Endometrial microvascular endothelial cells (primary cell): ENCODE measurements around the gene ZNF138. TPM values are rescaled to one million over a fixed set of nuclear protein-coding genes. Genes with fewer than 3 reads are reported as not detected.
"Not testable (repeated sequence)": the region's sequence is repeated elsewhere in the genome, so short reads cannot be mapped to it uniquely, and the experiment has no call there.

Experiments used
- in situ Hi-C: cut with HindIII; loops from 2 replicates; pipeline ENCODE4 v1.10.0; 2017; ENCODE audit warnings: low sequenced_read_pairs, low pct_unique_long_range_greater_than_20kb; ENCODE audit errors: inconsistent ontology term
- total RNA-seq: library from RNA; depleted of rRNA; stranded (reverse); fragments of >200 nt; gene quantifications from one replicate; pipeline ENCODE4 v1.2.3, GENCODE V29; 2015; ENCODE audit errors: inconsistent ontology term

Gene ZNF138
- total RNA-seq, 1 donor from 2014 or later: 4.9 TPM

DNA sequence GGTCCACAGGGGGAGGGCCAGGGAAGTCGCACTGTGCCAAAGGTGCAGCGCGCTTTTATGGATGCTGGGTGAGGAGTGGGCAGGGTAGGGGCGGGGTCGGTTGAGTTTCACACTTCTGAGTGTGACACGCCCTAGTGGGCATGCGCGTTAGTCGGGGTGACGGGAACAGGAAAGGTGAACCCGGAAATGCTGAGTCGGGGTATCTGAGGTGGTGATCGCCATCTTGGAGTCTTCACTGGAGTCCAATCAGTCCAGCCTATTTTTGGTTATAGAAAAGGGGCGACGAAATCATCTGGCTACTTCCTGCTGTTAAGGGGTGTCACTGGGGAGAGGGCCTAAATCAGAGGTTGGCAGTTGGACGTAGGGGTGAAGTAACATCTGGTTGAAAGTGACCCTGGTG, 40.8 kb downstream of the ZNF138 start:
- in situ Hi-C loops: no loop called here

DNA sequence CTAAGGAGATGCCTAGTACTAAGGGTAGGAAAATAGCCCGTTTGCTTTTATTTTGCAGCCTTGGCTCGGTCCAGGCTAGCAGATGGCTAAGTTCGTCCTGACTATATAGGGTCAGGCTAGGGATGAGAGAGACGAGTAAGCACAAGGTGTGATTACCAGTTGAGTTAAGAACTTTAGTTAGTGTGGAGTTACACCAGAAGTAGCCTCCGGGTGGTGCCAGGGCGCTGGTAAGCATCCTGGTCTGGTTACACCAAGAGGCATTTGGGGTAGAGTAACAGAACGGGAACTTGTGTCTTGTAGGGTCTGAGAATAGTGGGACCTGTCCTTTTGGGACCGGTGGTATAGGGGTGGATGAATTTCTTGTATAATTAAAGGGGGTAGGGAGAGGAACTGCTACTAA, 41.6 kb downstream of the ZNF138 start:
- in situ Hi-C loops: not testable (repeated sequence)

DNA sequence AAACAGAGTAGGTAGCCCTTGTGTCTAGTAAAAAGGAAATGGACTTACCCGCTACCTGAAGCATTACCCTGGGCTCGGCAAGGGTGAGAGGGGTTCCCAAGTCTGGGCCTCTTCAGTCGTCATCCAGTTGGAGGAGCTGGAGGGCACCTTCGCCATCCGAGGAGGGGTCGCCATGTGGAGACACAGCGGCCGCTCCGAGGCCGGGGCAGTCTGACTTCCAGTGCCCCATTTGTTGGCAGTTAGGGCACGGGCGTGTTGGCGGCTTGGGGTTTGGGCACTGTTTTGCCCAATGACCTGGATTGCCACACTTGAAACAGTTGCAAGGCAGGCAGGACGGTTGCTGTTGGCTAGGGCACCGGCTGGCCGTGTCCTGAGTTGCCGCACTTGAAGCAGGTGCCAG, 43.8 kb downstream of the ZNF138 start:
- in situ Hi-C loops: not testable (repeated sequence)

DNA sequence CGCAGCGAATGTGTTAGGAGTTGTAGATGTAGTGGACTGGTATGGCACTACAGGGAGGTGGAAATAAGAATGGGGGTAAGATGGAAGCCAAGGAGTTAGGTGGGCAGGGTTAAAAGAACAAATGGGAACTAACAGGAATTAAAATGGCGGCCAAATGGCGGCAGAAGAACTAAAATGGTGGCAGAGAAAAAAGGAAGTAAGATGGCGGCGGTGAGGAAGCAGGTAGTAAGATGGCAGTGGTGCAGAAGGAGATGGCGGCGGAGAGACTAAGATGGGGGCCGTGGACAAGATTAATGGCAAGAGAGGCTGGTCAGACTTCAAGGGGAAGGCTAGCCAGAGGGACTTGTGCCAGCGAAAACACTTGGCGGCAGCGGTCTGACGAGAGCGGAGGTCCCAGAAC, 44.5 kb downstream of the ZNF138 start:
- in situ Hi-C loops: no loop called here

DNA sequence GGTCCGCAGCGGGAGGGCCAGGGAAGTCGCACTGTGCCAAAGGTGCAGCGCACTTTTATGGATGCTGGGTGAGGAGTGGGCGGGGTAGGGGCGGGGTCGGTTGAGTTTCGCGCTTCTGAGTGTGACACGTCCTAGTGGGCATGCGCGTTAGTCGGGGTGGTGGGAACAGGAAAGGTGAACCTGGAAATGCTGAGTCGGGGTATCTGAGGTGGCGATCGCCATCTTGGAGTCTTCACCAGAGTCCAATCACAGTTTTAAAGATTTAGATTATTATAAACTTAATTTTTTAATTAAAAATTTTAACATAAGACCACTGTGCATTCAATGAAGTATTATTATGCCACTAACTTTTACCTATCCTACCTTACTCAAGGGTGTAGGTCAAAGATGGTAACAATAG, 45.7 kb downstream of the ZNF138 start:
- in situ Hi-C loops: no loop called here

DNA sequence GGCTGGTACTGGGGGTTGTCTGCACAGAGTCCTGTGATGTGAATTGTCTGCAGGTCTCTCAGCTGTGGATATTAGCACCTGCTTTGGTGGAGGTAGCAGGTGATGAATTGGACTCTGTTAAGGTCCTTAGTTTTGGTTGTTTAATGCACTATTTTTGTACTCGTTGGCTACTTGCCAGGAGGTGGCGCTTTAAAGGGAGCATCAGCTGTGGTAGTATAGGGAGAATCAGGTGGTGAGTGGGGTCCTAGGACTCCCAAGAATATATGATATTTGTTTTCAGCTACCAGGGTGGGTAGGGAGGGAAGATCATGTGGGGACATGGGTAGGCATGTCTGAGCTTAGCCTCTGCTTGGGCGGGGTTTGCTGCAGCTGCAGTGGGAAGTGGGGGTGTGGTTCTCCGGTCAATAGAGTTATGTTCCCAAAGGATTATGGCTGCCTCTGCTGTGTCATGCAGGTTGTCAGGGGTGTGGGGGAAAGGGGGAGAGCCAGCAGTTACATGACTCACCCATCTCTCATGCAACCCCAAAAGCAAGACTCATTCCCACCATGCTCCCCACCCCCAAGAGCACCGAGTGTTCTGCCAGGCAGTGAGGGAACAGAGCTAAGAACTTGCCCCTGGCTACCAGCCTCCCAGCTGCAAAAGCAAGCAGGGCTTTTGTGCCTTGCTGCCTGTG, 55.2 kb downstream of the ZNF138 start:
- in situ Hi-C loops: no loop called here

DNA sequence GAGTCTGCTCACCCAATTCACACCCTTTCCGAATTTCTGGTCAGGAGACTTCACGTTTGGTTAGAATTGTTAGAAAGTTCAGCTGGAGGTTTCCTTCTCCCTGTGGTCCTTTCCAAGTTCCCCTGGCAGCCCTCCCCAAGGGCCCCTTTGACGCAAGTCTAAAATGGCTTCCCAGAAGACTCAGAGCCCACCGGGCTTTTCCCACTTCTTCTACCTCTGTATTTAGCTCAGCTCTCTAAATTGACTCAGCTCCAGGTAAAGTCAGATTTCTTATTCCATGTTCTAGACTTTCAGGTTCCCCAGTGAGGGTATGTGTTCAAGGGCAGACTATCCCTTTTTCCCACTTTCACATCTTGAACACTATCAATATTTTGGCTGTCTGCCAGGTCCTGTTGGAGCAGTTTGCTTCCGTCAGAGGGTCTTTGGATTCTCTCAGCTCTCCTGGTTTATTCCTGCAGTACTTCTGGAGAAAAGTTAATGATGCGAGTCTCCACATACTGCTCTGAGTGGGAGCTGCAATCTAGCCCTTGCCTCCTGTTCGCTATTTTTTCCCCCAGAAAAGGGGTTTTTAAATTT, 55.8 kb downstream of the ZNF138 start:
- in situ Hi-C loops: no loop called here

DNA sequence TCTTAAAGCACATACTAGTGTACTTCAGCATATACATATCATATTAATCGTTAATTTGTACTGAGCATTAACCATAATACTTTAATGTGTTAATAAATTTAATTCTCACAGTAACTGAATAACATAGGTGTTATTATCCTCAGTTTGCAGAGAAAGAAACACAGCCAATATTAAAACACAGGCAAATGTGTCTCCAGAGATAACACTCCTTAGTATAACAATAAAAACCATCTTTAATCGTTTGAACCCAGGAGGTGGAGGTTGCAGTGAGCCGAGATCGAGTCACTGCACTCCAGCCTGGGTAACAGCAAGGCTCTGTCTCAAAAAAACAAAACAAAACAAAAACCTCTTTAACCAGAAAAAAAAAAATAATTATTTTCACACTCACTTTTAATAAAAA, 59.5 kb downstream of the ZNF138 start:
- in situ Hi-C loops: no loop called here

DNA sequence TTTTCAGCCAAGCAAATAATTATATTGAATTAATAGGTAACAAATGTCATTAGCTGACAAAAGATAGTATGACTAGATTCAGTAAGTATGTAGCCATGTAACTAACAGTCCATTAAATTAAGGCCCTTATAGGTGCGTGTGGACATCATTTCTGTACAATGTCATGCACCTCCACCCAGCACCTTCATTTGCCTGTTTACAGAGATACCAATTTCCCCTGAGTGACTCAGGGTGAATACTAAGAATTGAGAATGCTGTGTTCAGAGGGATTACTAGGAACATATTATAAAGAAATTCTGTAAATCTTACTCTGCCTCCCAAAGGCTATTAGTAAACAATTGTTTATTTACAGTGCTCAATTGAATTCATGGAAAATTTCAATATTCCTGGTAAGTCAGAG, 60.7 kb downstream of the ZNF138 start:
- in situ Hi-C loops: no loop called here

DNA sequence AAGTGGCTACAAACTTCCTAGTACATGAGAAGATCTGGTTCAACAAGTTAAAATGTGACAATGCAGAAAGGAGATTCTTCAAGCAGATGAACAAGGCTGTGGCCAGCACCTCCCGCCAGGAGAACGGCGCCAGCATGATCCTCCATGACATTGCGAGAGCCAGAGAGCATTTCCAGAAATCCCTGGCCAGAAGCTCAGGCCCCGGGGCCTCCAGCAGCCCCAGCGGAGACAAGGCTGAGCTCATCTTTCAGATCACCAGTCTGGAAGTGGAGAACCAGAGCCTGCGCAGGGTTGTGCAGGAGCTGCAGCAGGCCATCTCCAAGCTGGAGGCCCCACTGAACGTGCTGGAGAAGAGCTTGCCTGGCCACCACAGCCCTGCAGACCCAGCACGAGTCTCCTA, 68.8 kb downstream of the ZNF138 start:
- in situ Hi-C loops: no loop called here

DNA sequence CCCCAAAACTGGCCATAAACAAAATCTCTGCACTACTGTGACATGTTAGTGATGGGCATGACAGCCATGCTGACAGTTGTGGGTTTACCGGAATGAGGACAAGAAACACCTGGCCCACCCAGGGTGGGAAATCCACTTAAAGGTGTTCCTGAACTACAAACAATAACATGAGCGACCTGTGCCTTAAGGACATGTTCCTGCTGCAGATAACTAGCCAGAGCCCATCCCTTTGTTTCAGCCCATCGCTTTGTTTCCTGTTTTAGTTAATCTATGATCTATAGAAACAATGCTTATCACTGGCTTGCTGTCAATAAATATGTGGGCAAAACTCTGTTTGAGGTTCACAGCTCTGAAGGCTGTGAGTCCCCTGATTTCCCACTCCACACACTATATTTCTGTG, 69.3 kb downstream of the ZNF138 start:
- in situ Hi-C loops: not testable (repeated sequence)

DNA sequence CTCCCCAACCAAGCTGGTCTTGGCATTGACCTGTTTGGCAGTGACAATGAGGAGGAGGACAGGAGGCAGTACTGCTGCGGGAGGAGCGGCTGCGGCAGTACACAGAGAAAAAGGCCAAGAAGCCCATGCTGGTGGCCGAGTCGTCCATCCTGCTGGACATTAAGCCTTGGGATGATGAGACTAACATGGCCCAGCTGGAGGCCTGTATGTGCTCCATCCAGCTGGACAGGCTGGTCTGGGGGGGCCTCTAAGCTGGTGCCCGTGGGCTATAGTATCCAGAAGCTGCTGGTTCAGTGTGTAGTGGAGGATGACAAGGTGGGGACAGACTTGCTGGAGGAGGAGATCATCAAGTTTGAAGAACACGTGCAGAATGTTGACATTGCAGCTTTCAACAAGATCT, 69.7 kb downstream of the ZNF138 start:
- in situ Hi-C loops: no loop called here

DNA sequence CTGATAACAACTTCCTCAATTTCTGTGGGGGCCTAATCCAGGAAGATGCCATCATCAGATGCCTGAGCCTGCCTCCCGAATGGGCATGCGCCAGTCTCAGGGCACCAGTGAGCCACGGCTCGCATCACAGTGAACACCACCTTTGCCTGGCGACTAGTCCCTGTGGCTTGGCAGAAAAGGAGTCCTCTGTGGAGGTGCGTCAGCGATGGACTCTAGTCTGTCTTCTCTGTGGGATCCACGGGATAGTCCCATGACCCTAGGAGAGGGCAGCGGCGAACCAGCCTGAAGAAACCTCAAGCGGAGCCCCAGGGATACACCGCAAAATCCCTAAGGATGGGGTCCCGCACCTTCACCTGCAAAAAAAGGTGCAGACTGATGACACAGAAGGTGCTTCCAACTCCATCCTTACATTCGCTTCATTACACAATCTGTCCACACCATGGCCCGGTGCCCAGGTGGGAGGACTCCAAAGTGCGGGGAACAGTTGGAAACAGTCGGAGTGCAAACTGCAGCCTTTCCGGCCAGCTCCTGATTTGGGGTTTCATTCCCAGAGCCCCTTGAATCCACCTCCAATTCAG, 73.7 kb downstream of the ZNF138 start:
- in situ Hi-C loops: no loop called here

DNA sequence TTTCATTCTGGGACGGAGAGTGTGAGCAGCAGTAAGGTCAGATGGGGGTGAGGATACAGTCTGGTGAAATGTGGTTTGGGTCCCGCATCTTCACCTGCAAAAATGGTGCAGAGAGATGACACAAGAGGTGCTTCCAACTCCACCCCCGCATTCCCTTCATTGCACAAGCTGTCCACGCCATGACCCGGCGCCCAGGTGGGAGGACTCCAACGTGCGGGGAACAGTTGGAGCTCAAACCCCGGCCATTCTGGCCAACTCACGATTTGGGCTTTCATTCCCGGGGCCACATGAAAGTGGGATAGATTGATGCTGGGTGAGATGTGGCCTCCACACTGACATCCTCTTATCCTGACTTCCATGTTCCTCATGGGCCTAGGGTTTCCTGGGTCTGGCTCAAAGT, 74.3 kb downstream of the ZNF138 start:
- in situ Hi-C loops: no loop called here

DNA sequence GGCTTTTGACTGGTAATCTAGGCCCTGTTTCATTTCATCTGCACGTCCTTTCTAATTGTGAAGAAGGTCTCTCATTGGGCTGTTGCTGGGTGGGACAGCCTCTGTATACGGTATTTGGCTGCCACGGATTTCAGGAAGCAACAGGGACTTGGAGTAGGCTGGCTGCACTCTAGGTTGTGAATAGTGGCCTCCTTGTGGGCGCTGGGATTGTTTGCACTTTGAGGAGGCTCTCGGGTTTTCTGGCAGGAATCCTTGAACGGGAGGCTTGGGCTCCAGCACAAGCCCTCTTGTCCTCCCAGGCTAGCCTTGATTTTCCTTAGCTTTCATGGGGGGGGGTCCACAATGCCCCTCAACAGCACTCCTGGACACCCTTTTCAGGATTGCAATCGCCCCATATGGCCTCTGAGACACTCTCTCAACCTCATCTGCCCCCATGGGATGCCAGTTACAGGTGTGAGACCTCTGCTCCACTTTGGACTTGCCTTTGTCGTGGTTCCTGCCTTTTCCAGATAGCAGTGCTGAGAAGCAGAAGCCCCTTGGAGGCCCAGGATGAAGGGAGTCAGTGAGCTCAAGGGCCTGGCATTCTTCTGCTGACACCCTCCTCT, 75.0 kb downstream of the ZNF138 start:
- in situ Hi-C loops: no loop called here

DNA sequence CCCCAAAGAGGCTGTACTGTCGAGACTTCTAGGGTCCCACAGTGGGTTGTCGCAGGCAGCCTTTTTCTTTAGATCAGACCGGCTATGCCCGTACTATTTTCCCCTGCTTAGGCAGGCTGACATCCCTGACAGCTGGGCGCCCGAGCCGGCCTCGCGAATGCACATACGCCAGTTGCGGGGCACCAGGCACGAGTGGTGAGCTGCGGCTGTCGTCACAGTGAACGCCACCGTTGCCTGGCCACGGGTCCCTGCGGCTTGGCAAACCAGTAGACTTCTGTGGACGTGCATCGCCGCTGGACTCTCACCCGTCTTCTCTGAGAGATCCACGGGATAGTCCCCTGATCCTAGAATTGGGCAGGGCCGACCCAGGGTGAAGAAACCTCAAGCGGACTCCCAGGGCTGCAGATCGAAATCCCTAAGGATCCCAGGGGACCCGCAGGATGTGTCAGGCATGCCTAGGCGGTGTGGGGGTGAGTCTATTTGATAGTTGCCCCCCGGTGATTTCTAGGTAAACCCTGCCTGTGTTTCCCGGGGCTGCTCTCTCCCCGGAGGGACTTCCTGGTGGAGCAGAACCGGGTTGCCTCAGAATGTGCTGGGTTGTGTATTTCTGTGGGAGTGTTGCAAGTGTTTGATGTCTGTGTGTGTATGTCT, 75.8 kb downstream of the ZNF138 start:
- in situ Hi-C loops: no loop called here

DNA sequence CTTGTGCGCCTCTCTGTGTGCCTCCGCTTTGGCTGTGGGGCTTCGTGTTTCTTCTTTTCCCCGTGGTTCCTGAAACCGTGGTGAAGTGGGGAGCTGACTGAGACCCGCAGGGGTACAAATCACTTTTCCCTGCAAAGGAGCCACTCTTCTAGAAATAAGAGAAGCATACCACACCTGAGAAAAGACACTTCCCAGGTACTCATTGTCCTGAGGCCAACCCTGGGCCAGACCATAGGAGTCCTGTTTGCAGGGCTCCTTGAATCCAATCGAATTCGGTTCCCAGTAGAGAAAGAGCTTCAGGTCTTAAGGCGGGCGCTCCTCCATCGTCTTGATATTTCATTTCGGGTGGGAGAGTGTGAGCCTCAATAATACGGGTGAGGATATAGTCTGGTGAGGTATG, 76.4 kb downstream of the ZNF138 start:
- in situ Hi-C loops: no loop called here

DNA sequence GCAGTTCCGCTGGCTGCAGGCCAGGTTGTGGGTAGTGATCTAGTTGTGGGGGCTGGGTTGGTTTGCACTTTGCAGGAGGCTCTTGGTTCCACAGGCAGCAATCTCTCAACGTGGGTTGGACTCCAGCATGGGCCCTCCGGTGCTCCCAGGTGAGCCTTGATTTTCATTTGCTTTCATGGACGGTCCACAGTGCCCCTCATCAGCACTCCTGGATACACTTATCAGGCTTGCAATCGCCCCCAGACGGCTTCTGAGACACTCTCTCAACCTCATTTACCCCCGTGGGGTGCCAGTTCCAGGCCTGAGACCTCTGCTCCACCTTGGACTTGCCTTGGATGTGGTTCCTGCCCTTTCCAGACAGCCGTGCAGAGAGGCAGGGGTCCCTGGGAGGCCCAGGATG, 77.5 kb downstream of the ZNF138 start:
- in situ Hi-C loops: no loop called here

DNA sequence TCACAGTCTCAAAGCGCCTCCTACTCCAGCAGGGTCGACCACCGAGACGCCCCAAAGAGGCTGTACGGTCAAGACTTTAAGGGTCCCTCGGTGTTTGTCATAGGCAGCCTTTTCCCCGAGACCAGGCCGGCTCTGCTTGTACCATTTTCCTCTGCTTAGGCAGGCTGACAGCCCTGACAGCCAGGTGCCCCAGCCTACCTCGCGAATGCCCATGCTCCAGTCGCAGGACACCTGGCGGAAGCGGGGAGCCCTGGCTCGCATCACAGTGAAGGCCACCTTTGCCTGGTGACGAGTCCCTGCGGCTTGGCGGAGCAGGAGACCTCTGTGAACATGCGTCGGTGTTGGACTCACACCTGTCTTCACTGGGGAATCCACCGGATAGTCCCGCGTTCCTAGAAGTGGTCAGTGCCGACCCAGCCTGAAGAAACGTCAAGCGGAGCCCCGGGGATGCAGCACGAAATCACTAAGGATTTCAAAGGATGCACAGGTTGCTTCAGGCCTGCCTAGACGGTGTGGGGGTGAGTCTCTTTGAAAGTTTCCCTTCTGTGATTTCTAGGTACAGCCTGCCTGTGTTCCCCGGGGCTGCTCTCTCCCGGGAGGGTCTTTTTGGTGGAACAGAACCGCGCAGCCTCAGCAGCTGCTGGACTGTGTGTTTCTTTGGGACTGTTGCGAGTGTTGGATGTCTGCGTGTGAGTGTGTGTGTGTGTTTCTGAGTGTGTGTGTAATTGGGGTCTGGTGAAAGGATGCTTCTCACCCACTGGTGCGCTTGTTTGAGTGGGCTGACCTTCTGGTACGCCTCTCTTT, 78.3 kb downstream of the ZNF138 start:
- in situ Hi-C loops: no loop called here
